ENCODE data around the gene TRIP13.
"Not testable (repeated sequence)": the region's sequence is repeated elsewhere in the genome, so short reads cannot be mapped to it uniquely, and the experiment has no call there.

Gene TRIP13

GRCh38 chr5:936149-937144, 43.8 kb downstream of the TRIP13 start:
- no peak for DNase-seq (ENCODE audit: low read depth in 2 of 2)

GRCh38 chr5:937151-937924, 44.7 kb downstream of the TRIP13 start:
- no peak for DNase-seq (ENCODE audit: low read depth in 2 of 2)

- no peak for DNase-seq (ENCODE audit: low read depth in 2 of 2)
These were observed 46.7 kb downstream of the TRIP13 start for GRCh38 chr5:939368-939767.

GRCh38 chr5:940741-941140, 48.1 kb downstream of the TRIP13 start:
- not testable (repeated sequence) for DNase-seq (ENCODE audit: low read depth in 2 of 2)

GRCh38 chr5:943201-943917, 50.7 kb downstream of the TRIP13 start:
- no peak for DNase-seq (ENCODE audit: low read depth in 2 of 2)

- no peak for DNase-seq (ENCODE audit: low read depth in 2 of 2)
These were observed 51.4 kb downstream of the TRIP13 start for GRCh38 chr5:943918-944620.

- no peak for DNase-seq (ENCODE audit: low read depth in 2 of 2)
These were observed 51.9 kb downstream of the TRIP13 start for GRCh38 chr5:944621-944927.

- no peak for DNase-seq (ENCODE audit: low read depth in 2 of 2)
These were observed 52.5 kb downstream of the TRIP13 start for GRCh38 chr5:944992-945685.

GRCh38 chr5:945691-946551, 53.2 kb downstream of the TRIP13 start:
- DNase-seq (ENCODE audit: low read depth in 2 of 2): no peak

GRCh38 chr5:946720-947625, 54.3 kb downstream of the TRIP13 start:
- no peak for DNase-seq (ENCODE audit: low read depth in 2 of 2)

GRCh38 chr5:947626-948471, 55.2 kb downstream of the TRIP13 start:
- no peak for DNase-seq (ENCODE audit: low read depth in 2 of 2)

- no peak for DNase-seq (ENCODE audit: low read depth in 2 of 2)
These were observed 56.0 kb downstream of the TRIP13 start for GRCh38 chr5:948472-949274.

GRCh38 chr5:949275-949543, 56.5 kb downstream of the TRIP13 start:
- DNase-seq (ENCODE audit: low read depth in 2 of 2): no peak

GRCh38 chr5:949815-950560, 57.3 kb downstream of the TRIP13 start:
- DNase-seq (ENCODE audit: low read depth in 2 of 2): no peak

- no peak for DNase-seq (ENCODE audit: low read depth in 2 of 2)
These were observed 59.4 kb downstream of the TRIP13 start for GRCh38 chr5:951940-952596.

GRCh38 chr5:952597-953271, 60.0 kb downstream of the TRIP13 start:
- DNase-seq (ENCODE audit: low read depth in 2 of 2): no peak

Measured in activated CD4-positive, alpha-beta T cell treated with anti-CD3 and anti-CD28 coated beads for 24 hours (primary cell).